WTC11 (cell line): ENCODE results near the gene LDLRAD3. TPM values are rescaled to one million over a fixed set of nuclear protein-coding genes. Genes with fewer than 3 reads are reported as not detected.

Experiments used
- ATAC-seq: fragments of 200-7000 bp; cut with Tn5 transposase; 2 replicates; pipeline ENCODE4 v1.10.0; 2021; ENCODE audit warnings: mild to moderate bottlenecking, moderate library complexity
- CTCF ChIA-PET: fragments of 300-600 bp; sonication (Branson Sonifier 250); formaldehyde crosslinking; loops from one replicate; lab custom pipeline; 2021; ENCODE audit warnings: antibody characterized with exemption; lab: Charles Lee
- POLR2A ChIA-PET: fragments of 350-600 bp; sonication (Branson Sonifier 250); formaldehyde crosslinking; loops from one replicate; lab custom pipeline; 2021; ENCODE audit warnings: antibody characterized with exemption; lab: Charles Lee
- DNase-seq: peaks from one replicate; pipeline ENCODE4 v3.0.0; 2021; ENCODE audit warnings: low spot score
- H3K27ac Mint-ChIP-seq: 2 replicates; pipeline ENCODE4 v1.8.0; 2021; ENCODE audit warnings: mixed read lengths
- H3K27me3 Mint-ChIP-seq: 2 replicates; pipeline ENCODE4 v1.8.0; 2021; ENCODE audit warnings: low read depth, mild to moderate bottlenecking, moderate library complexity, mixed read lengths
- H3K36me3 Mint-ChIP-seq: 2 replicates; pipeline ENCODE4 v1.8.0; 2021; ENCODE audit warnings: mixed read lengths
- H3K4me1 Mint-ChIP-seq: 2 replicates; pipeline ENCODE4 v1.8.0; 2022; ENCODE audit warnings: mixed read lengths
- H3K4me3 Mint-ChIP-seq: 2 replicates; pipeline ENCODE4 v1.8.0; 2021; ENCODE audit warnings: mild to moderate bottlenecking, moderate library complexity, mixed read lengths
- H3K9me3 Mint-ChIP-seq: 2 replicates; pipeline ENCODE4 v1.8.0; 2021; ENCODE audit warnings: mixed read lengths
- ARID4B ChIP-seq: sonication (generic); formaldehyde crosslinking; IDR thresholded peaks from 2 replicates; pipeline ENCODE4 v1.8.0; 2023; ENCODE audit warnings: missing genetic modification reagents, mild to moderate bottlenecking, borderline replicate concordance
- CTCF ChIP-seq: fragments of 200-600 bp; IDR thresholded peaks from 2 replicates; pipeline ENCODE4 v1.8.0; 2022; ENCODE audit warnings: antibody characterized with exemption
- EMX1 ChIP-seq: fragments of 250-450 bp; sonication (Bioruptor Pico); IDR thresholded peaks from 2 replicates; pipeline ENCODE4 v1.8.0; 2021; ENCODE audit warnings: mild to moderate bottlenecking
- ERG ChIP-seq: fragments of 250-450 bp; sonication (Bioruptor Pico); IDR thresholded peaks from 2 replicates; pipeline ENCODE4 v1.8.0; 2021; ENCODE audit warnings: mild to moderate bottlenecking
- FOXJ3 ChIP-seq: sonication (generic); formaldehyde crosslinking; IDR thresholded peaks from 2 replicates; pipeline ENCODE4 v1.9.0; 2021; ENCODE audit warnings: missing genetic modification reagents, mild to moderate bottlenecking, borderline replicate concordance
- FOXP4 ChIP-seq: sonication (generic); formaldehyde crosslinking; IDR thresholded peaks from 2 replicates; pipeline ENCODE4 v1.8.0; 2022; ENCODE audit warnings: mild to moderate bottlenecking, missing genetic modification reagents
- HMGA2 ChIP-seq: fragments of 250-450 bp; sonication (Bioruptor Pico); IDR thresholded peaks from 2 replicates; pipeline ENCODE4 v1.4.0; 2021; ENCODE audit warnings: mild to moderate bottlenecking, moderate library complexity
- HMGXB4 ChIP-seq: sonication (generic); formaldehyde crosslinking; IDR thresholded peaks from 2 replicates; pipeline ENCODE4 v1.8.1; 2023; ENCODE audit warnings: mild to moderate bottlenecking, moderate library complexity, missing genetic modification reagents
- IRF1 ChIP-seq: sonication (generic); formaldehyde crosslinking; IDR thresholded peaks from 2 replicates; pipeline ENCODE4 v1.8.0; 2023; ENCODE audit warnings: missing genetic modification reagents
- NFATC4 ChIP-seq: fragments of 250-450 bp; sonication (Bioruptor Pico); IDR thresholded peaks from 2 replicates; pipeline ENCODE4 v1.9.0; 2021; ENCODE audit warnings: mild to moderate bottlenecking
- NFE2L1 ChIP-seq: sonication (generic); formaldehyde crosslinking; IDR thresholded peaks from 2 replicates; pipeline ENCODE4 v1.8.1; 2023; ENCODE audit warnings: missing genetic modification reagents
- NR2C2 ChIP-seq: sonication (generic); formaldehyde crosslinking; IDR thresholded peaks from 2 replicates; pipeline ENCODE4 v1.8.0; 2022; ENCODE audit warnings: mild to moderate bottlenecking, missing genetic modification reagents
- STAT6 ChIP-seq: sonication (generic); formaldehyde crosslinking; conservative IDR thresholded peaks from 2 replicates; pipeline ENCODE4 v1.8.1; 2023; ENCODE audit warnings: mild to moderate bottlenecking, low read depth, missing genetic modification reagents, moderate library complexity
- ZNF425 ChIP-seq: fragments of 250-450 bp; sonication (Bioruptor Pico); conservative IDR thresholded peaks from 2 replicates; pipeline ENCODE4 v1.9.0; 2021; ENCODE audit warnings: mild to moderate bottlenecking
- total RNA-seq: library from RNA; stranded (reverse); gene quantifications from 3 replicates; pipeline ENCODE4 v1.2.3, GENCODE V29; 2021

The LDLRAD3 gene
- total RNA-seq, 1 experiment from 2014 or later: 14.5 TPM

GRCh38 chr11:36205536-36205935 is 261.7 kb downstream of the LDLRAD3 start (continued):
- TF ChIP-seq IRF1 (CRISPR knock-in tag): no peak
- no peak for TF ChIP-seq HMGA2 (CRISPR knock-in tag)
- TF ChIP-seq ARID4B (CRISPR knock-in tag): no peak
- no peak for TF ChIP-seq NR2C2 (CRISPR knock-in tag)
- no peak for TF ChIP-seq FOXP4 (CRISPR knock-in tag)
- no peak for TF ChIP-seq ERG (CRISPR knock-in tag)
- no peak for TF ChIP-seq ZNF425 (CRISPR knock-in tag)
- no peak for TF ChIP-seq CTCF
- TF ChIP-seq, all 79 proteins: peak for 0

- Mint-ChIP-seq H3K36me3 (no peaks in the 10 kb centered on the region), H3K4me3 (no peak overlapping the region), H3K9me3 (no peaks in the 10 kb centered on the region), H3K27ac (no peak overlapping the region), H3K27me3 (no peaks in the 10 kb centered on the region), H3K4me1 (peaks cover 20% of the 10 kb centered on the region)
- ChIA-PET POLR2A (no interaction called here), CTCF (interaction anchor here (1.0 to 1.2 kb wide), 2 partner anchors 19 to 389 kb away, joined by 3 to 6 read pairs; no protein-coding TSS in a partner anchor)
- ATAC-seq (no peak), DNase-seq (no peak)
- no peak for TF ChIP-seq HMGXB4 (CRISPR knock-in tag)
- no peak for TF ChIP-seq NFATC4 (CRISPR knock-in tag)
- no peak for TF ChIP-seq EMX1 (CRISPR knock-in tag)
- TF ChIP-seq NFE2L1: no peak
- no peak for TF ChIP-seq STAT6 (CRISPR knock-in tag)
- TF ChIP-seq FOXJ3: no peak
These were observed 266.7 kb downstream of the LDLRAD3 start for GRCh38 chr11:36210529-36210928.
